ENCODE data around the gene LLGL1. TPM values are rescaled to one million over a fixed set of nuclear protein-coding genes. Genes with fewer than 3 reads are reported as not detected.

LLGL1 gene
- total RNA-seq, 1 donor from 2014 or later = 36.4 TPM

- no peak for DNase-seq (ENCODE audit: low read depth, low spot score)
These were observed 44.9 kb downstream of the LLGL1 start for GRCh38 chr17:18270046-18270931.

- no peak for DNase-seq (ENCODE audit: low read depth, low spot score)
These were observed 51.6 kb downstream of the LLGL1 start for GRCh38 chr17:18277076-18277475.

GRCh38 chr17:18278867-18279266 lies 53.4 kb downstream of the LLGL1 start:
- DNase-seq (ENCODE audit: low read depth, low spot score) = no peak

DNA sequence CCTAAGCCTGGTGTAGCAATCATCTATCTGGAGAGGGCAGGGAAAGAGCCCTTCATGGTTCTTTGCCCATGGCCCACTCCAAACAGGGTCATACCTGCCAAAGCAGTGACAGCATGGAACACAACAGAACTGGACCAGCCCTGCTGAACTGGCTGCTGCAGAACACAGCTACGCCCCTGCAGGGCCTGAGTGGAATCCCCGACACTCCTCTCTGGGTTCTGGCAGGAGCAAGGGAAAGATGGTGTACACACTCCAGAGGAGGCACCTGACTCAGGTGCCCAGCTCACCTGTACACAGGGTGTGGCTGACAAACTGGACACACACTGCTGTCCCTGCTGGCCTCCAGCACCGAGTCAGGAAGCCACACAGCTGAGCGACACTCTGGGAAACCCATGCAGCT lies 54.8 kb downstream of the LLGL1 start:
- no peak for DNase-seq (ENCODE audit: low read depth, low spot score)

- no peak for DNase-seq (ENCODE audit: low read depth, low spot score)
These were observed 55.4 kb downstream of the LLGL1 start for GRCh38 chr17:18280766-18281371.

- DNase-seq (ENCODE audit: low read depth, low spot score) = no peak
These were observed 56.4 kb downstream of the LLGL1 start for GRCh38 chr17:18281788-18282187.

DNA sequence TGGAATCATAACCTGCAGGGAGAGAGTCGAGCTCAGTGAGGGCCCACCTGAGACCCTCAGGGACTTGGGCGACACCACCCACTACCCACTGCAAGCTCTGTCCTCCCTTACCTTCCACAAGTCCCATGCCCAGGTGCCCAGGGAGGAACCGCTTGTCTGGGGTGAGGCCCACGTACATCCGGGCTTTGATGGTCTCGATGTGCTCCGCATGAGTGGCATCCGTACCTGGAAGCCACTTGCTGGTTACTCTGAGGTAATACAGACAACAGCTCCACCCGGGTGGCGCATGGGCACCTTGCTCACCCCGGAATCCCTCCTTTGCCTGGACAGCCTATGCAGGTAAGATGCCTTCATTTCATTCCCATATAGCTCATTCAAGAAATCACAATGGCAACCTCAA lies 59.9 kb downstream of the LLGL1 start:
- no peak for DNase-seq (ENCODE audit: low read depth, low spot score)

DNA sequence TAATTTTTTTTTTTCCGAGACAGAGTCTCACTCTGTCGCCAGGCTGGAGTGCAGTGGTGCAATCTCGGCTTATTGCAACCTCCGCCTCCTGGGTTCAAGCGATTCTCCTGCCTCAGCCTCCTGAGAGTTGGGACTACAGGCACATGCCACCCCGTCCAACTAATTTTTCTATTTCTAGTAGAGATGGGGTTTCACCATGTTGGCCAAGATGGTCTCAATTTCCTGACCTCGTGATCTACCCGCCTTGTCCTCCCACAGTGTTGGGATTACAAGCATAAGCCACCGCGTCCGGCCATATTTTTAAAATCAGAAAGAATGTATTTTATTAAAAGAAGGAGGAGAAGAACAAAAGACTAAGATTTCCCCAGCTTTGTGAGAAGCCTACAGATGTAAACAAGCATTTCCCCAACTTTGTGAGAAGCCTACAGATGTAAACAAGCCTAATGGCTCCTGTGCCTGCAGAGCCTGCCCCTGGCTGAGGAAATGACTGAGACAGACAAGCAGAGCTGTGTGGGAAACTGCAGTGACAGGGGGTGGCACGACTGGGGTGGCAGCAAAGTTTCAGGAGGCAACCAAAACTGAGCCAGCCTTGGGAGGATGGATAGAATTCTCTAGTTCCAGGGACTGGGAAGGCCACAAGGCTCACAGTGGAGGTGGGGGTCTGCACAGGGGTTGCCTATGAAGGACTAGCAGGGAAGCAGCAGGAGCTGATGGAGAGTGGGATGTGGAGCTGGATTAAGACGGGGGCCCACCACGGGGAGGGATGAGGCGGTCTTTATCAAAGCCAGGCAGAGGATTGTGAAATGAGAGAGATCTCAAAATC lies 66.5 kb downstream of the LLGL1 start:
- DNase-seq (ENCODE audit: low read depth, low spot score) = no peak

Other genes starting within 250 kb of the LLGL1 start
- 21.2 and 23.3 TPM in 2 replicates for gene ATPAF2, start 186.5 kb upstream of the LLGL1 start, total RNA-seq
- 6.1 and 7.9 TPM in 2 replicates for gene GID4, start 186.2 kb upstream of the LLGL1 start, total RNA-seq
- 38.1 and 49.3 TPM in 2 replicates for gene DRG2, start 137.7 kb upstream of the LLGL1 start, total RNA-seq
- gene MYO15A, start 116.9 kb upstream of the LLGL1 start, total RNA-seq = 0.07 and 0.20 TPM in 2 replicates
- gene ALKBH5, start 41.8 kb upstream of the LLGL1 start, total RNA-seq = 97.3 and 132 TPM in 2 replicates
- 515 and 631 TPM in 2 replicates for gene FLII, start 33.1 kb downstream of the LLGL1 start, total RNA-seq
- 10.6 and 16.7 TPM in 2 replicates for gene MIEF2, start 35.0 kb downstream of the LLGL1 start, total RNA-seq
- gene TOP3A, start 89.4 kb downstream of the LLGL1 start, total RNA-seq = 21.6 and 26.6 TPM in 2 replicates
- 17.8 and 20.0 TPM in 2 replicates for gene SMCR8, start 89.7 kb downstream of the LLGL1 start, total RNA-seq
- 15.4 and 20.4 TPM in 2 replicates for gene SHMT1, start 137.9 kb downstream of the LLGL1 start, total RNA-seq
- not detected in 2 replicates for gene EVPLL, start 152.1 kb downstream of the LLGL1 start, total RNA-seq

All from pulmonary artery endothelial cell (primary cell).